HAP-1 (cell line): ENCODE data around the gene NUMBL.

Experiments used
- DNase-seq, 2 experiments: peaks; one replicate each; pipeline ENCODE4 v3.0.0-alpha.2; 2016 to 2020; ENCODE audit warnings: low spot score in 2 of 2
- H3K27me3 ChIP-seq: fragments of 250-450 bp; sonication (Bioruptor Pico); 2 replicates; pipeline ENCODE4 v1.5.1; 2020; ENCODE audit warnings: low read depth, mild to moderate bottlenecking, moderate library complexity
- H3K36me3 ChIP-seq: fragments of 250-450 bp; sonication (Bioruptor Pico); replicated peaks from 2 replicates; pipeline ENCODE4 v1.5.1; 2020; ENCODE audit warnings: mild to moderate bottlenecking
- H3K4me1 ChIP-seq: fragments of 250-450 bp; sonication (Bioruptor Pico); 2 replicates; pipeline ENCODE4 v1.5.1; 2020; ENCODE audit warnings: mild to moderate bottlenecking
- H3K4me3 ChIP-seq: fragments of 250-450 bp; sonication (Bioruptor Pico); 2 replicates; pipeline ENCODE4 v1.5.1; 2020; ENCODE audit warnings: mild to moderate bottlenecking, moderate library complexity
- H3K9me3 ChIP-seq: fragments of 250-450 bp; sonication (Bioruptor Pico); 2 replicates; pipeline ENCODE4 v1.5.1; 2020; ENCODE audit warnings: mild to moderate bottlenecking, moderate library complexity
- in situ Hi-C: fragments of 300-500 bp; cut with MboI; formaldehyde crosslinking; loops from 3 replicates; pipeline ENCODE4 v1.14.3; 2020; ENCODE audit warnings: low sequenced_read_pairs, inconsistent platforms, mixed read lengths

Gene NUMBL

DNA sequence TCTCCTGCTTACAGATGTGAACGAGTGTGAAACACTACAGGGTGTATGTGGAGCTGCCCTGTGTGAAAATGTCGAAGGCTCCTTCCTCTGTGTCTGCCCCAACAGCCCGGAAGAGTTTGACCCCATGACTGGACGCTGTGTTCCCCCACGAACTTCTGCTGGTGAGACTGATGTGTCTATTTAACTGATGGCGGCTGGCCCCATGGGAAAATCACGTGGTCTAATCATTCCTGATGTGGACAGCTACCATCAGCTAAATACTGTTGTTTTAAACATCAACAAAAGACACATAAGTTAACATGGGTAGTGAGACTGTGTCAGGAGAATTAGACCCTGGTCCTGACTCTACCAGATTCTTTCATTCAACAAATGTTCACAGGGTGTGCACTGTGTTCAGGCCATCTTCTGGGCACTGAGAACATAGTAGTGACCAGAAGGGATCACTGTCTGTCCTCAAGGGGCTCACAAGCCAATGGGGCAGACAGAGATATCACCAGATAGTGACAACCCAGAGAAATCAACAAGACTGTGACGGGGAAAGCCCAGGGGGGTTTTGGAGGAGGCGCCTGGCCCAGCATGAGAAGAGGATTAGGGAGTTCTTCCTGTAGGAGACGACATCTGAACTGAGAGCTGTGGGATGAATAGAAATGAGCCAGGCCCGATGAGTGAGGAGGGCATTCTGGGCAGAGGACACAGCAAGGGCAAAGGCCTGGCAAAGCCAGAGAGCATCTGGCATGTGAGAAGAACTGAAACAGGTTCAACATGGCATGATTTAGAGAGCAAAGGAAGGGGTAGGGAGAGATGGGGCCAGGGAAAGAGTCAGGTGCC is 70.9 kb downstream of the NUMBL start:
- in situ Hi-C loops = no loop called here
- Histone ChIP-seq H3K4me3 (no peak overlapping the region), H3K9me3 (no peaks in the 10 kb centered on the region), H3K4me1 (peaks cover 6% of the 10 kb centered on the region), H3K36me3 (peaks cover 24% of the 10 kb centered on the region), H3K27me3 (no peaks in the 10 kb centered on the region)
- DNase-seq = no peak

DNA sequence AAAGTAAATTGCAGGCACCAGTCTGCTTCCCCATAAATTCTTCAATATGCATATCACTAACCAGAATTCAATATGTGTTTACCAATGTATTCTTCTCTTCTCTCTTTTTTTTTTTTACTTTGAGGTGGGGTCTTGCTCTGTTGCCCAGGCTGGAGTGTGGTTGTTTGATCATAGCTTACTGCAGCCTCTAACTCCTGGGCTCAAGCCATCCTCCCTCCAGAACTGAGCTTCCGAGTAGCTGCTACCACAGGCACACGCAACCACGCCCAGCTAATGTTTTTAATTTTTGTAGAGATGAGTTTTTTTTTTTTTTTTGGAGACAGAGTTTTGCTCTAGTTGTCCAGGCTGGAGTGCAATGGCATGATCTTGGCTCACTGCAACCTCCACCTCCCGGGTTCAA is 72.5 kb downstream of the NUMBL start:
- Histone ChIP-seq H3K4me1 (peaks cover 5% of the 10 kb centered on the region), H3K27me3 (no peaks in the 10 kb centered on the region), H3K9me3 (no peaks in the 10 kb centered on the region), H3K36me3 (peaks cover 24% of the 10 kb centered on the region), H3K4me3 (no peak overlapping the region)
- in situ Hi-C loops = no loop called here
- no peak for DNase-seq

DNA sequence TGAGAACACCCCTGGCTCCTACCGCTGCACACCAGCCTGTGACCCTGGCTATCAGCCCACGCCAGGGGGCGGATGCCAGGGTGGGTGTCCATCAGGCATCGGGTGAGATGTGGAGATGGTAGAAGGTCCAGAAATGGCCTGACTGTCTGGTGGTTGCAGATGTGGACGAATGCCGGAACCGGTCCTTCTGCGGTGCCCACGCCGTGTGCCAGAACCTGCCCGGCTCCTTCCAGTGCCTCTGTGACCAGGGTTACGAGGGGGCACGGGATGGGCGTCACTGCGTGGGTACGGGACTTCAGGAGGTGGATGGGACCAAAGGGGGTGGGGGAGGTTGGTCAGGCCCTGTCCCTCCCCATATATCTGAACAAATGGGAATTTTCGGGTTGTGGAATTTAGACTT is 73.5 kb downstream of the NUMBL start:
- Histone ChIP-seq H3K9me3 (no peaks in the 10 kb centered on the region), H3K4me3 (no peak overlapping the region), H3K4me1 (peaks cover 5% of the 10 kb centered on the region), H3K36me3 (peaks cover 18% of the 10 kb centered on the region), H3K27me3 (no peaks in the 10 kb centered on the region)
- no peak for DNase-seq
- in situ Hi-C loops = no loop called here

DNA sequence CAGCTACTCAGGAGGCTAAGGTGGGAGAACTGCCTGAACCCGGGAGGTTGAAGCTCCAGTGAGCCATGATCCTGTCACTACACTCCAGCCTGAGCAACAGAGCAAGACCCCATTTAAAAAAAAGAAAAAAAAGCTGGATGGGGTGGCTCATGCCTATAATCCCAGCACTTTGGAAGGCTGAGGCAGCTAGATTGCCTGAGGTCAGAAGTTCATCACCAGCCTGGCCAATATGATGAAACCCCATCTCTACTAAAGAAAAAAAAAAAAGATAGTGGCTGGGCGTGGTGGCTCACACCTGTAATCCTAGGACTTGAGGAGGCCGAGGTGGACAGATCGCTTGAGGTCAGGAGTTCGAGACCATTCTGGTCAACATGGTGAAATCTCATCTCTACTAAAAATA is 74.3 kb downstream of the NUMBL start:
- H3K27me3 ChIP-seq = no peaks in the 10 kb centered on the region
- H3K4me1 ChIP-seq = peaks cover 5% of the 10 kb centered on the region
- no peaks in the 10 kb centered on the region for H3K9me3 ChIP-seq
- DNase-seq = no peak
- H3K36me3 ChIP-seq = peaks cover 15% of the 10 kb centered on the region
- H3K4me3 ChIP-seq = no peak overlapping the region
- in situ Hi-C loops = no loop called here
